Measurements from ENCODE around the gene LAYN. TPM values are rescaled to one million over a fixed set of nuclear protein-coding genes. Genes with fewer than 3 reads are reported as not detected.

The LAYN gene
- polyA plus RNA-seq, 2 of the 4 experiments (the other 2 are of a cell fraction) = 4.1 to 9.0 TPM

DNA sequence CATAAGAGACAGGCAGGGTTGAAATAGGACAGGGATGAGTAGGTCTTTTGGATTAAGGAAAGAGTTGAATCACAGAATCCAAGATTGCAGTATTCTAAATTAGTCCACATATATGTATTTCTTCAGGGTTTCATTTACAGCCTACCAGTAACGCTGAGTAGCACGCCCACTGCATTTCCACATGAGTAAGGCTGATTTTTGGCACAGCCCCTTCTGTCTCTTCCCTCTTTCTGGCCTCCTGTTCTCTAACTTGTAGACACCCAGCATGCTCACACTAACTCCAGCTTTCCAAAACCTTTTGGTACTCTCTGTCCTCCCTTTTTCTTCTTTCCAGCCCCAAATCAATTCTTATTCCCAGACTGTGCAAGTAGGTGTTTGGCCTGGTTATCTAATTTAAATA, 58.0 kb downstream of the LAYN start:
- FAIRE-seq (no peak), ATAC-seq (no peak), DNase-seq (ENCODE audit: low read depth in 1 of 2, low spot score in 1 of 2) (no peak)
- no peaks in the 10 kb centered on the region for H3K9me3 ChIP-seq
- no peak overlapping the region for H3K4me3 ChIP-seq
- H3K4me1 ChIP-seq = peaks cover 6% of the 10 kb centered on the region; the same call in 2 of the 3 replicates
- H3K27ac ChIP-seq = no peak overlapping the region
- no peak for TF ChIP-seq HEYL (CRISPR knock-in tag; IDR thresholded peaks at IDR 0.05)
- no peak for TF ChIP-seq POLR2AphosphoS2 (conservative IDR thresholded peaks at IDR 0.05; ENCODE audit: low read length)
- no peak for TF ChIP-seq ZFP36 (IDR thresholded peaks at IDR 0.05; ENCODE audit: borderline replicate concordance, partially characterized antibody)
- TF ChIP-seq, protein P1, sequence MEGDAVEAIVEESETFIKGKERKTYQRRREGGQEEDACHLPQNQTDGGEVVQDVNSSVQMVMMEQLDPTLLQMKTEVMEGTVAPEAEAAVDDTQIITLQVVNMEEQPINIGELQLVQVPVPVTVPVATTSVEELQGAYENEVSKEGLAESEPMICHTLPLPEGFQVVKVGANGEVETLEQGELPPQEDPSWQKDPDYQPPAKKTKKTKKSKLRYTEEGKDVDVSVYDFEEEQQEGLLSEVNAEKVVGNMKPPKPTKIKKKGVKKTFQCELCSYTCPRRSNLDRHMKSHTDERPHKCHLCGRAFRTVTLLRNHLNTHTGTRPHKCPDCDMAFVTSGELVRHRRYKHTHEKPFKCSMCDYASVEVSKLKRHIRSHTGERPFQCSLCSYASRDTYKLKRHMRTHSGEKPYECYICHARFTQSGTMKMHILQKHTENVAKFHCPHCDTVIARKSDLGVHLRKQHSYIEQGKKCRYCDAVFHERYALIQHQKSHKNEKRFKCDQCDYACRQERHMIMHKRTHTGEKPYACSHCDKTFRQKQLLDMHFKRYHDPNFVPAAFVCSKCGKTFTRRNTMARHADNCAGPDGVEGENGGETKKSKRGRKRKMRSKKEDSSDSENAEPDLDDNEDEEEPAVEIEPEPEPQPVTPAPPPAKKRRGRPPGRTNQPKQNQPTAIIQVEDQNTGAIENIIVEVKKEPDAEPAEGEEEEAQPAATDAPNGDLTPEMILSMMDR (IDR thresholded peaks at IDR 0.05) = no peak
- TF ChIP-seq KDM5A (IDR thresholded peaks at IDR 0.05) = no peak
- no peak for TF ChIP-seq NR3C1 (IDR thresholded peaks at IDR 0.05)
- no peak for TF ChIP-seq EHF (CRISPR knock-in tag; IDR thresholded peaks at IDR 0.05)
- TF ChIP-seq, protein P2, sequence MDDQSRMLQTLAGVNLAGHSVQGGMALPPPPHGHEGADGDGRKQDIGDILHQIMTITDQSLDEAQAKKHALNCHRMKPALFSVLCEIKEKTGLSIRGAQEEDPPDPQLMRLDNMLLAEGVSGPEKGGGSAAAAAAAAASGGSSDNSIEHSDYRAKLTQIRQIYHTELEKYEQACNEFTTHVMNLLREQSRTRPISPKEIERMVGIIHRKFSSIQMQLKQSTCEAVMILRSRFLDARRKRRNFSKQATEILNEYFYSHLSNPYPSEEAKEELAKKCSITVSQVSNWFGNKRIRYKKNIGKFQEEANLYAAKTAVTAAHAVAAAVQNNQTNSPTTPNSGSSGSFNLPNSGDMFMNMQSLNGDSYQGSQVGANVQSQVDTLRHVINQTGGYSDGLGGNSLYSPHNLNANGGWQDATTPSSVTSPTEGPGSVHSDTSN (IDR thresholded peaks at IDR 0.05) = no peak
- TF ChIP-seq EP300 (IDR thresholded peaks at IDR 0.05) = no peak
- no peak for TF ChIP-seq NFE2L2 (conservative IDR thresholded peaks at IDR 0.05; ENCODE audit: low read length)
- no peak overlapping the region for H3K4me2 ChIP-seq
- WGBS (ENCODE audit: missing lambda C conversion rate) = 73% methylated on average over 2 of the region's 2 CpGs
- ChIA-PET CTCF (interaction anchor here (0.7 to 4.5 kb wide), 3 partner anchors 179 to 243 kb away, joined by 3 to 20 read pairs (median 3); no protein-coding TSS in a partner anchor), POLR2A (no interaction called here)

DNA sequence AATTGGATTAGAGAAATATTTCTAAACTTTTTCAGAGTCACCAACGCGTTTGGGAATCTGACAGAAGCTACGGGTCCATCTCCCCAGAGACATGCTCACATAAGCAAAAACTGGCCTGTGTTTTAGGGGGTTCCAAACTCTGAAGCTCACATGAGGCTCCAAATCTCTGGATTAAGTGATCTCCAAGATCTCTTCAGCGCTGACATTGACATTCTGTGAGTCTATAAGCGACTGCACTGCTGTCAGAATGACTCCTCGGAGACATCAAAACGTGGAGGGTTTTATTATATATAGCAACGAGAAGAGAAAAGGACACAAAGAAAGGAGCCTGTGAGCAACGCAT, 61.1 kb downstream of the LAYN start:
- Histone ChIP-seq H3K4me2 (peak overlapping the region; percentile 90), H3K27ac (peak overlapping the region; percentile 95 to 98), H3K4me1 (peaks cover 21% of the 10 kb centered on the region; the same call in 2 of the 3 replicates), H3K9me3 (no peaks in the 10 kb centered on the region), H3K4me3 (peak overlapping the region; percentile 95)
- TF ChIP-seq GATA3 (IDR thresholded peaks at IDR 0.05; ENCODE audit: borderline replicate concordance) (no peak), POLR2AphosphoS2 (conservative IDR thresholded peaks at IDR 0.05; ENCODE audit: low read length) (no peak), MAFK (IDR thresholded peaks at IDR 0.05; ENCODE audit: partially characterized antibody) (no peak), TFCP2L1 (CRISPR knock-in tag; IDR thresholded peaks at IDR 0.05) (no peak), HDAC2 (IDR thresholded peaks at IDR 0.05) (no peak)
- CTCF ChIA-PET = interaction anchor here (0.7 to 3.2 kb wide), 11 partner anchors 12 to 244 kb away, joined by 3 to 30 read pairs (median 3); partner anchors contain the start of gene PPP2R1B
- FAIRE-seq (no peak), ATAC-seq (peak; percentile 1 to 5; a peak in 2 of 6 replicates), DNase-seq (ENCODE audit: low read depth in 1 of 2, low spot score in 1 of 2) (no peak)
- 40% methylated on average over 9 of the region's 9 CpGs for WGBS (ENCODE audit: missing lambda C conversion rate)
- POLR2A ChIA-PET = interaction anchor here (0.7 to 1.4 kb wide), 2 partner anchors 165 to 270 kb away, joined by 3 to 4 read pairs; partner anchors contain the start of genes ALG9 and PPP2R1B

DNA sequence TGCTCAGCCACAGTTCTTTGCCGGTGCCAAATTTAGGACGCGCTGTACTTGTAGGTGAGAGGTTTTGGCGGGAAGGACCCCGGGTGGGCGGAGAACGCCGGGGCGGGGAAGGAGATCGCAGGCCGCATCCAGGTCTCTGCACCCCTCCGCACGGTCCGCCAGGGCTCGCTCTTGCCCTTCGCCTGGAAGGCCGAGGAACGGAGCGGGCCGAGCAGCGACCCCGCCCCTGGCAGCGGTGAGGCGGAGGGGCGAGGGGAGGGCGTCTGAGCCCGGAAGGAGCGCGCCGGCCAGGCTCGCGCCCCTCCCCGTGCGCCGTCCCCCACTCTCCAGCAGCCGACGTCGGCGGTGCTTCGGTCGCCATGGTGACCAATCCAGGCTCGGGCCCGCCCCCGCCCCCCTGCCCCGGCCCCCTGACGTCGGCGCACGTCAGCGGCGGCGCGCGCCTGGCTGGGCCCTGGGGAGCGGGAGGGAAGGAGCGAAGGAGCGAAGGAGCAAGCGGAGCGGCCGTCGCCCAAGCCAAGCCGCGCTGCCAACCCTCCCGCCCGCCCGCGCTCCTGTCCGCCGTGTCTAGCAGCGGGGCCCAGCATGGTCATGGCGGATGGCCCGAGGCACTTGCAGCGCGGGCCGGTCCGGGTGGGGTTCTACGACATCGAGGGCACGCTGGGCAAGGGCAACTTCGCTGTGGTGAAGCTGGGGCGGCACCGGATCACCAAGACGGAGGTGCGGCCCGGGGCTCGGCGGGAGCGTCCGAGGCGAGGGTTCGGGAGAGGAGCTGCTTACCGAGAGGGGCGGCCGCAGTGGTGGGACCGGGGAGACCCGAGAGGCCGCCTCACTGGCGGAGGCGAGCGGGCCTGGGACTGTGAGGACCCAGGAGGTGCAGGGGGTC, 61.7 kb downstream of the LAYN start, which contains the start of gene SIK2:
SIK2 (plus strand) TSS at position 471 of the 886 bp plus-strand sequence; CDS start at position 586, 115 bp downstream.
- peaks cover 25% of the 10 kb centered on the region; the same call in 2 of the 3 replicates for H3K4me1 ChIP-seq
- H3K4me3 ChIP-seq = peak within 1 kb of the TSS; percentile 95
- peak; percentile 94 for ATAC-seq
- H3K9me3 ChIP-seq = no peaks in the 10 kb centered on the region
- H3K4me2 ChIP-seq = peak within 1 kb of the TSS; percentile 90
- WGBS (ENCODE audit: missing lambda C conversion rate) = 0% methylated on average over 16 of the region's 100 CpGs
- FAIRE-seq = no peak
- ChIA-PET POLR2A (interaction anchor here (0.7 to 1.4 kb wide), 3 partner anchors 161 to 269 kb away, joined by 3 to 4 read pairs (median 4); partner anchors contain the start of genes ALG9 and PPP2R1B), CTCF (interaction anchor here (0.6 to 3.2 kb wide), 16 partner anchors 11 to 243 kb away, joined by 3 to 30 read pairs (median 4); partner anchors contain the start of gene PPP2R1B)
- peak within 1 kb of the TSS; percentile 95 to 98 for H3K27ac ChIP-seq
- DNase-seq (ENCODE audit: low read depth in 1 of 2, low spot score in 1 of 2) = peak; percentile 54 to 92
- TF ChIP-seq RCOR1 (IDR thresholded peaks at IDR 0.05; ENCODE audit: low read depth, low read length) (no peak), POLR2A (IDR thresholded peaks at IDR 0.05; ENCODE audit: low read length) (peak; percentile 37; the same call in 1 of the 2 replicates), JUNB (IDR thresholded peaks at IDR 0.05) (no peak), NFE2L2 (conservative IDR thresholded peaks at IDR 0.05; ENCODE audit: low read length) (no peak), MAZ (IDR thresholded peaks at IDR 0.05; ENCODE audit: borderline replicate concordance, low read depth, low read length) (peak; percentile 81; the same call in 1 of the 2 replicates), CEBPB (IDR thresholded peaks at IDR 0.05) (no peak), PHF8 (IDR thresholded peaks at IDR 0.05; ENCODE audit: borderline replicate concordance, low read depth) (no peak), RAD21 (conservative IDR thresholded peaks at IDR 0.05 in 1 of 2, IDR thresholded peaks at IDR 0.05 in 1 of 2) (peak; percentile 86 to 96), CHD4 (IDR thresholded peaks at IDR 0.05; ENCODE audit: borderline replicate concordance) (no peak), SREBF2 (IDR thresholded peaks at IDR 0.05) (no peak), SMC3 (IDR thresholded peaks at IDR 0.05) (peak; percentile 94), TFCP2L1 (CRISPR knock-in tag; IDR thresholded peaks at IDR 0.05) (no peak)
- TF ChIP-seq, protein P3, sequence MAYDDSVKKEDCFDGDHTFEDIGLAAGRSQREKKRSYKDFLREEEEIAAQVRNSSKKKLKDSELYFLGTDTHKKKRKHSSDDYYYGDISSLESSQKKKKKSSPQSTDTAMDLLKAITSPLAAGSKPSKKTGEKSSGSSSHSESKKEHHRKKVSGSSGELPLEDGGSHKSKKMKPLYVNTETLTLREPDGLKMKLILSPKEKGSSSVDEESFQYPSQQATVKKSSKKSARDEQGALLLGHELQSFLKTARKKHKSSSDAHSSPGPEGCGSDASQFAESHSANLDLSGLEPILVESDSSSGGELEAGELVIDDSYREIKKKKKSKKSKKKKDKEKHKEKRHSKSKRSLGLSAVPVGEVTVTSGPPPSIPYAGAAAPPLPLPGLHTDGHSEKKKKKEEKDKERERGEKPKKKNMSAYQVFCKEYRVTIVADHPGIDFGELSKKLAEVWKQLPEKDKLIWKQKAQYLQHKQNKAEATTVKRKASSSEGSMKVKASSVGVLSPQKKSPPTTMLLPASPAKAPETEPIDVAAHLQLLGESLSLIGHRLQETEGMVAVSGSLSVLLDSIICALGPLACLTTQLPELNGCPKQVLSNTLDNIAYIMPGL (CRISPR knock-in tag; IDR thresholded peaks at IDR 0.05; ENCODE audit: borderline replicate concordance) = no peak
- TF ChIP-seq, protein P1 (IDR thresholded peaks at IDR 0.05) = peak; percentile 84
- TF ChIP-seq, protein P4, sequence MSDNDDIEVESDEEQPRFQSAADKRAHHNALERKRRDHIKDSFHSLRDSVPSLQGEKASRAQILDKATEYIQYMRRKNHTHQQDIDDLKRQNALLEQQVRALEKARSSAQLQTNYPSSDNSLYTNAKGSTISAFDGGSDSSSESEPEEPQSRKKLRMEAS (IDR thresholded peaks at IDR 0.05) = peak; percentile 75

Data from A549 (cell line).